GM21367 (cell line): Measurements from ENCODE around the gene CCDC106.

Experiments
- ATAC-seq: cut with Tn5 transposase; IDR thresholded peaks from one replicate; pipeline ENCODE4 v1.9.1; 2021; ENCODE audit not compliant: unreplicated experiment

CCDC106 gene

GRCh38 chr19:55635334-55635717 is 12.7 kb upstream of the CCDC106 start:
- no peak for ATAC-seq

- ATAC-seq: no peak
Measured at GRCh38 chr19:55635856-55636440, 12.1 kb upstream of the CCDC106 start.

- ATAC-seq: no peak
Measured at GRCh38 chr19:55636723-55637122, 11.3 kb upstream of the CCDC106 start.

- no peak for ATAC-seq
Measured at GRCh38 chr19:55637534-55637933, 10.5 kb upstream of the CCDC106 start.

GRCh38 chr19:55638864-55639359 is 9.1 kb upstream of the CCDC106 start:
- ATAC-seq: no peak

- no peak for ATAC-seq
Measured at GRCh38 chr19:55640043-55640576, 7.9 kb upstream of the CCDC106 start.

GRCh38 chr19:55640577-55641425 is 7.2 kb upstream of the CCDC106 start, which contains the start of gene ZNF580:
TSS of gene ZNF580 (plus strand) at chr19:55641002. CDS start at chr19:55642509, 1,507 bp downstream.
- no peak for ATAC-seq

- ATAC-seq: no peak
Measured at GRCh38 chr19:55641426-55642152, 6.4 kb upstream of the CCDC106 start.

GRCh38 chr19:55642153-55643002 is 5.6 kb upstream of the CCDC106 start:
- ATAC-seq: no peak

- no peak for ATAC-seq
Measured at GRCh38 chr19:55643003-55643886, 4.8 kb upstream of the CCDC106 start, which contains the start of gene ZNF581. TSS of gene ZNF581 (plus strand) at chr19:55643649. CDS start at chr19:55644572, 923 bp downstream.

GRCh38 chr19:55643887-55644176 is 4.2 kb upstream of the CCDC106 start:
- no peak for ATAC-seq

GRCh38 chr19:55644191-55644833 is 3.7 kb upstream of the CCDC106 start:
- no peak for ATAC-seq

GRCh38 chr19:55644842-55645511 is 3.0 kb upstream of the CCDC106 start:
- ATAC-seq: no peak

- ATAC-seq: no peak
Measured at GRCh38 chr19:55645512-55645881, 2.5 kb upstream of the CCDC106 start.

GRCh38 chr19:55646889-55647731 is 902 bp upstream of the CCDC106 start:
- ATAC-seq: no peak

GRCh38 chr19:55648585-55649267 is 714 bp downstream of the CCDC106 start:
- no peak for ATAC-seq
